ENCODE measurements around the gene CHD1L.

GRCh38 chr1:147201786-147202185, 40.7 kb upstream of the CHD1L start:
- TF ChIP-seq EZH2phosphoT487 (IDR thresholded peaks at IDR 0.05; ENCODE audit: borderline replicate concordance, low read length) (no peak), CTCF (IDR thresholded peaks at IDR 0.05; ENCODE audit: low read depth, low read length, poor library complexity, severe bottlenecking) (no peak)

All from DOHH2 (cell line).